ENCODE data around the gene USPL1.
A peak's percentile ranks its signal among the peaks of the same experiment; 100 is the strongest.
"Not testable (repeated sequence)": the region's sequence is repeated elsewhere in the genome, so short reads cannot be mapped to it uniquely, and the experiment has no call there.

Gene USPL1

DNA sequence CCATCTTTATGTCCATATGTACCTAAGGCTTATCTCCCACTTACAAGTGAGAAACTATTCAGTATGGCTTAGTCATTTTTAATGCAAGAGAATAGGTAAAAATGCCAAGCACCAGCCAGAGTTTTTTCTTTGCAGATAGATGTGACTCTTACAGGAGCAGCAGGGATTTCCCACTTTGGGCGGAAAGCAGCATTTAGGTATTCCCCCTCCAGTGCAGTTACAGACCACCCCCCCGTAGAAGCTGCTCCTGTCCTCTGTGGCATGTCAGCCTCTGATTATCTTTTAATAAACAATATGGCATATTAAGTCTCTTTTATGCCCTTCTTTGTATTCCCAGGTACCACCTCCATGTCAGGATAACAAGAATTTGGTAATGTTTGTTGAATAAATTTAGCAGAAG lies 24.7 kb upstream of the USPL1 start:
- POLR2A ChIA-PET, result no interaction called here
- DNase-seq, result no peak
- no peak overlapping the region for H3K27ac ChIP-seq (ENCODE audit: insufficient read depth in 1 of 2, low read depth in 1 of 2, low read length in 2 of 2, poor library complexity in 1 of 2, severe bottlenecking in 2 of 2)
- CTCF ChIA-PET, result no interaction called here
- H3K4me1 ChIP-seq (ENCODE audit: control extremely low read depth in 1 of 4, control insufficient read depth in 4 of 4, insufficient read depth in 4 of 4, low read length in 3 of 4), result no peaks in the 10 kb centered on the region
- WGBS (ENCODE audit: insufficient coverage), result 100% methylated on average over 1 of the region's 2 CpGs
- H3K27me3 ChIP-seq (replicated peaks in 2 of 5; ENCODE audit: control insufficient read depth in 4 of 5, insufficient read depth in 5 of 5, low read length in 4 of 5), result no peaks in the 10 kb centered on the region
- H3K4me3 ChIP-seq (ENCODE audit: control insufficient read depth in 1 of 7, extremely low read depth in 1 of 7, insufficient read depth in 4 of 7, low read depth in 2 of 7, low read length in 6 of 7), result no peak overlapping the region
- no peaks in the 10 kb centered on the region for H3K36me3 ChIP-seq (ENCODE audit: control insufficient read depth in 4 of 4, insufficient read depth in 4 of 4, low read length in 3 of 4)
- no peaks in the 10 kb centered on the region for H3K9me3 ChIP-seq (ENCODE audit: control extremely low read depth in 1 of 5, control insufficient read depth in 4 of 5, insufficient read depth in 2 of 5, low read depth in 1 of 5, low read length in 4 of 5)

DNA sequence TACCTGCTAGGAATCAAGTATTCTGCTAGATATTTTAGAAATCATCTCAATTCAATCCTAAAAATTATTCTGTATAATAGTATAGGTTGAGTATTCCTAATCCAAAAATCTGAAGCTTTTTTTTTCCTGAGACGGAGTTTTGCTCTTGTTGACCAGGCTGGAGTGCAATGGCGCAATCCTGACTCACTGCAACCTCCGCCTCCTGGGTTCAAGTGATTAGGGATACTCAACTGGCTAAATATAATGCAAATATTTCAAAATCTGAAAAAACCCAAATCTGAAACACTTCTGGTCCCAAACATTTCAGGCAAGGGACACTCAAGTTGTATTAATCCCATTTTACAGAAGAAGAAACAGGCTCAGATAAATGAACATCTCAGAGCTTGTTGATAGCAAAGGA lies 17.2 kb upstream of the USPL1 start:
- Histone ChIP-seq H3K27ac (ENCODE audit: insufficient read depth in 1 of 2, low read depth in 1 of 2, low read length in 2 of 2, poor library complexity in 1 of 2, severe bottlenecking in 2 of 2) (no peak overlapping the region), H3K4me3 (ENCODE audit: control insufficient read depth in 1 of 7, extremely low read depth in 1 of 7, insufficient read depth in 4 of 7, low read depth in 2 of 7, low read length in 6 of 7) (no peak overlapping the region), H3K4me1 (ENCODE audit: control extremely low read depth in 1 of 4, control insufficient read depth in 4 of 4, insufficient read depth in 4 of 4, low read length in 3 of 4) (no peaks in the 10 kb centered on the region), H3K27me3 (replicated peaks in 2 of 5; ENCODE audit: control insufficient read depth in 4 of 5, insufficient read depth in 5 of 5, low read length in 4 of 5) (no peaks in the 10 kb centered on the region), H3K9me3 (ENCODE audit: control extremely low read depth in 1 of 5, control insufficient read depth in 4 of 5, insufficient read depth in 2 of 5, low read depth in 1 of 5, low read length in 4 of 5) (no peaks in the 10 kb centered on the region), H3K36me3 (ENCODE audit: control insufficient read depth in 4 of 4, insufficient read depth in 4 of 4, low read length in 3 of 4) (no peaks in the 10 kb centered on the region)
- CTCF ChIA-PET, result no interaction called here
- no peak for DNase-seq
- POLR2A ChIA-PET, result interaction anchor here (0.6 kb wide), 1 partner anchor 11 kb away, joined by 3 read pairs; no protein-coding TSS in a partner anchor
- no CpG with 5 or more reads among the region's 3 CpGs for WGBS (ENCODE audit: insufficient coverage)

GRCh38 chr13:30601836-30602235 lies 15.9 kb upstream of the USPL1 start:
- Histone ChIP-seq H3K27ac (ENCODE audit: insufficient read depth in 1 of 2, low read depth in 1 of 2, low read length in 2 of 2, poor library complexity in 1 of 2, severe bottlenecking in 2 of 2) (no peak overlapping the region), H3K9me3 (ENCODE audit: control extremely low read depth in 1 of 5, control insufficient read depth in 4 of 5, insufficient read depth in 2 of 5, low read depth in 1 of 5, low read length in 4 of 5) (no peaks in the 10 kb centered on the region), H3K36me3 (ENCODE audit: control insufficient read depth in 4 of 4, insufficient read depth in 4 of 4, low read length in 3 of 4) (no peaks in the 10 kb centered on the region), H3K27me3 (replicated peaks in 2 of 5; ENCODE audit: control insufficient read depth in 4 of 5, insufficient read depth in 5 of 5, low read length in 4 of 5) (no peaks in the 10 kb centered on the region), H3K4me3 (ENCODE audit: control insufficient read depth in 1 of 7, extremely low read depth in 1 of 7, insufficient read depth in 4 of 7, low read depth in 2 of 7, low read length in 6 of 7) (no peak overlapping the region), H3K4me1 (ENCODE audit: control extremely low read depth in 1 of 4, control insufficient read depth in 4 of 4, insufficient read depth in 4 of 4, low read length in 3 of 4) (no peaks in the 10 kb centered on the region)
- WGBS (ENCODE audit: insufficient coverage), result 95% methylated on average over 6 of the region's 8 CpGs
- CTCF ChIA-PET, result interaction anchor here (1.3 kb wide), 1 partner anchor 10 kb away, joined by 4 read pairs; no protein-coding TSS in a partner anchor
- POLR2A ChIA-PET, result interaction anchor here (0.7 kb wide), 1 partner anchor 55 kb away, joined by 4 read pairs; no protein-coding TSS in a partner anchor
- DNase-seq, result no peak

DNA sequence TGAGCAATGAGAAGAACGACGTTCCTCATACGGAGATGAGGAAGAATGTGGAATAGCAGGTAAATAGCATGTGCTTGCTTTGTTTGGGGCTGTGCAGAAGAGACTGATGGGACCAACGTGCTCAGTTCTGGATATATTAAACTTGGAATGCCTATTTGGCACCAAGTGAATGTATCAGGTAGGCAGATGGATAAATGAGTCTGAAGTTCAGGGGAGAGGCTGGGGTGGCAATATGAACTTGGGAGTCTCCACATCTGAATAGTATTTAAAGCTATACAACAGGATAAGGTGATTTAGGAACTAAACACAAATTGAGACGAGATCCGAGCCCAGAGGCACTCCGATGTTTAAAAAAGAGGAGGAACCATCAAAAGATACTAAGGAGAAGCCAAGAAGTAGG lies 12.7 kb upstream of the USPL1 start:
- H3K4me3 ChIP-seq (ENCODE audit: control insufficient read depth in 1 of 7, extremely low read depth in 1 of 7, insufficient read depth in 4 of 7, low read depth in 2 of 7, low read length in 6 of 7), result no peak overlapping the region
- DNase-seq, result no peak
- WGBS (ENCODE audit: insufficient coverage), result 100% methylated on average over 6 of the region's 7 CpGs
- ChIA-PET CTCF (interaction anchor here (0.9 to 1.7 kb wide), 2 partner anchors 15 to 20 kb away, joined by 3 to 4 read pairs; no protein-coding TSS in a partner anchor), POLR2A (no interaction called here)
- no peaks in the 10 kb centered on the region for H3K36me3 ChIP-seq (ENCODE audit: control insufficient read depth in 4 of 4, insufficient read depth in 4 of 4, low read length in 3 of 4)
- no peaks in the 10 kb centered on the region for H3K4me1 ChIP-seq (ENCODE audit: control extremely low read depth in 1 of 4, control insufficient read depth in 4 of 4, insufficient read depth in 4 of 4, low read length in 3 of 4)
- no peaks in the 10 kb centered on the region for H3K9me3 ChIP-seq (ENCODE audit: control extremely low read depth in 1 of 5, control insufficient read depth in 4 of 5, insufficient read depth in 2 of 5, low read depth in 1 of 5, low read length in 4 of 5)
- no peaks in the 10 kb centered on the region for H3K27me3 ChIP-seq (replicated peaks in 2 of 5; ENCODE audit: control insufficient read depth in 4 of 5, insufficient read depth in 5 of 5, low read length in 4 of 5)
- H3K27ac ChIP-seq (ENCODE audit: insufficient read depth in 1 of 2, low read depth in 1 of 2, low read length in 2 of 2, poor library complexity in 1 of 2, severe bottlenecking in 2 of 2), result no peak overlapping the region

DNA sequence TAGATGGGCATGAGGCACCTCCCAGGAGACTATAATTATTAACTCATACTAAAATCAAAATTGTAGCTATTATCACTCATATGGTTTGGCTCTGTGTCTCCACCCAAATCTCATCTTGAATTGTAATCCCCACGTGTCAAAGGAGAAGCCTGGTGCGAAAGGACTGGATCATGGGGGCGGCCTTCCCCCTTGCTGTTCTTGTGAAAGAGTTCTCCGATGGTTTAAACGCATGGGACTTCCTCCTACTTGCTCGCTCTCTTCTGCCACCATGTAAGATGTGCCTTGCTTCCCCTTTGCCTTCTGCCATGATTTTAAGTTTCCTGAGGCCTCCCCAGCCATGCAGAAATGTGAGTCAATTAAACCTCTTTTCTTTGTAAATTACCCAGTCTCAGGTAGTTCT lies 10.5 kb upstream of the USPL1 start:
- H3K27ac ChIP-seq (ENCODE audit: insufficient read depth in 1 of 2, low read depth in 1 of 2, low read length in 2 of 2, poor library complexity in 1 of 2, severe bottlenecking in 2 of 2), result not testable (repeated sequence)
- CTCF ChIA-PET, result interaction anchor here (0.8 to 2.6 kb wide), 2 partner anchors 10 to 11 kb away, joined by 3 to 8 read pairs; partner anchors contain the start of gene USPL1
- WGBS (ENCODE audit: insufficient coverage), result 96% methylated on average over 6 of the region's 6 CpGs

GRCh38 chr13:30607908-30608307 lies 9.8 kb upstream of the USPL1 start:
- peak; percentile 22 to 53 (median 43) for DNase-seq
- H3K9me3 ChIP-seq (ENCODE audit: control extremely low read depth in 1 of 5, control insufficient read depth in 4 of 5, insufficient read depth in 2 of 5, low read depth in 1 of 5, low read length in 4 of 5), result no peaks in the 10 kb centered on the region
- POLR2A ChIA-PET, result no interaction called here
- H3K36me3 ChIP-seq (ENCODE audit: control insufficient read depth in 4 of 4, insufficient read depth in 4 of 4, low read length in 3 of 4), result no peaks in the 10 kb centered on the region
- WGBS (ENCODE audit: insufficient coverage), result 84% methylated on average over 3 of the region's 4 CpGs
- CTCF ChIA-PET, result interaction anchor here (2.6 kb wide), 1 partner anchor 10 kb away, joined by 8 read pairs; the partner anchor contains the start of gene USPL1
- H3K4me3 ChIP-seq (ENCODE audit: control insufficient read depth in 1 of 7, extremely low read depth in 1 of 7, insufficient read depth in 4 of 7, low read depth in 2 of 7, low read length in 6 of 7), result no peak overlapping the region
- no peak overlapping the region for H3K27ac ChIP-seq (ENCODE audit: insufficient read depth in 1 of 2, low read depth in 1 of 2, low read length in 2 of 2, poor library complexity in 1 of 2, severe bottlenecking in 2 of 2)
- no peaks in the 10 kb centered on the region for H3K27me3 ChIP-seq (replicated peaks in 2 of 5; ENCODE audit: control insufficient read depth in 4 of 5, insufficient read depth in 5 of 5, low read length in 4 of 5)
- H3K4me1 ChIP-seq (ENCODE audit: control extremely low read depth in 1 of 4, control insufficient read depth in 4 of 4, insufficient read depth in 4 of 4, low read length in 3 of 4), result peaks cover 0 to 5% (median 1%) of the 10 kb centered on the region in 4 experiments

More for the DNA sequence above, 10.5 kb upstream of the USPL1 start:
- POLR2A ChIA-PET, result interaction anchor here (0.7 kb wide), 1 partner anchor 10 kb away, joined by 3 read pairs; the partner anchor contains the start of gene USPL1
- H3K27me3 ChIP-seq (replicated peaks in 2 of 5; ENCODE audit: control insufficient read depth in 4 of 5, insufficient read depth in 5 of 5, low read length in 4 of 5); H3K4me3 ChIP-seq (ENCODE audit: control insufficient read depth in 1 of 7, extremely low read depth in 1 of 7, insufficient read depth in 4 of 7, low read depth in 2 of 7, low read length in 6 of 7); DNase-seq; H3K9me3 ChIP-seq (ENCODE audit: control extremely low read depth in 1 of 5, control insufficient read depth in 4 of 5, insufficient read depth in 2 of 5, low read depth in 1 of 5, low read length in 4 of 5); H3K4me1 ChIP-seq (ENCODE audit: control extremely low read depth in 1 of 4, control insufficient read depth in 4 of 4, insufficient read depth in 4 of 4, low read length in 3 of 4); H3K36me3 ChIP-seq (ENCODE audit: control insufficient read depth in 4 of 4, insufficient read depth in 4 of 4, low read length in 3 of 4): not testable (repeated sequence)

DNA sequence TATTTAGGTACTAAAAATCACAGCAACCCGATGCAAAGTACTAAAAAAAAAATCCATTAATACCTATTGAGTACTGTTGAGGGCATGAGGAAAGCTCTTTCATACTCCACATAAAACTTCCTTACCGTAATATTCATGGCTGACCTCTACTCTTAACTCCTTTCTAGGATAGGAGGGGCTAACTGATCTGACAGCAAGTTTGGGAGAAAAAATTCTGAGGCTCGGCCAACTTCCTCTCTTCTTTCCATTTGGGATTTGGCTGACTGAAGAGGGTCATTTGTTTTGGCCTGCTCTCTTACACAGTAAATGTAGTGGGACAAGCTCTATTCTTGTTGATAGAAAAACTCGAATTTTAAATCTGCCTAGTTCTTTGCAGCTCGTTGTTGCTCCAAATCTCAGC lies 9.4 kb upstream of the USPL1 start:
- ChIA-PET CTCF (interaction anchor here (0.8 to 2.6 kb wide), 2 partner anchors 10 to 159 kb away, joined by 3 to 8 read pairs; partner anchors contain the start of gene USPL1), POLR2A (no interaction called here)
- Histone ChIP-seq H3K27me3 (replicated peaks in 2 of 5; ENCODE audit: control insufficient read depth in 4 of 5, insufficient read depth in 5 of 5, low read length in 4 of 5) (no peaks in the 10 kb centered on the region), H3K36me3 (ENCODE audit: control insufficient read depth in 4 of 4, insufficient read depth in 4 of 4, low read length in 3 of 4) (no peaks in the 10 kb centered on the region), H3K4me3 (ENCODE audit: control insufficient read depth in 1 of 7, extremely low read depth in 1 of 7, insufficient read depth in 4 of 7, low read depth in 2 of 7, low read length in 6 of 7) (no peak overlapping the region), H3K9me3 (ENCODE audit: control extremely low read depth in 1 of 5, control insufficient read depth in 4 of 5, insufficient read depth in 2 of 5, low read depth in 1 of 5, low read length in 4 of 5) (no peaks in the 10 kb centered on the region), H3K27ac (ENCODE audit: insufficient read depth in 1 of 2, low read depth in 1 of 2, low read length in 2 of 2, poor library complexity in 1 of 2, severe bottlenecking in 2 of 2) (no peak overlapping the region), H3K4me1 (ENCODE audit: control extremely low read depth in 1 of 4, control insufficient read depth in 4 of 4, insufficient read depth in 4 of 4, low read length in 3 of 4) (peaks cover 0 to 5% (median 1%) of the 10 kb centered on the region in 4 experiments)
- DNase-seq, result no peak
- WGBS (ENCODE audit: insufficient coverage), result 100% methylated on average over 2 of the region's 5 CpGs
